Astrocyte of the cerebellum (primary cell): ENCODE results near the gene FADD.

ENCODE experiments used
- DNase-seq: peaks from one replicate; pipeline ENCODE4 v3.0.0-alpha.2; 2011; ENCODE audit warnings: low read depth
- H3K4me3 ChIP-seq: 2 replicates; pipeline ENCODE4 v1.5.1; 2011; ENCODE audit warnings: mild to moderate bottlenecking, low read depth, low read length, moderate library complexity
- in situ Hi-C: cut with HindIII; loops from 2 replicates; pipeline ENCODE4 v1.10.0; 2017; ENCODE audit warnings: low sequenced_read_pairs
- TF ChIP-seq, protein P1 (sequence below): IDR thresholded peaks from 2 replicates; pipeline ENCODE4 v1.5.1; 2012; ENCODE audit warnings: low read length, low read depth, moderate library complexity, mild to moderate bottlenecking; ENCODE audit errors: missing control alignments

Gene FADD

DNA sequence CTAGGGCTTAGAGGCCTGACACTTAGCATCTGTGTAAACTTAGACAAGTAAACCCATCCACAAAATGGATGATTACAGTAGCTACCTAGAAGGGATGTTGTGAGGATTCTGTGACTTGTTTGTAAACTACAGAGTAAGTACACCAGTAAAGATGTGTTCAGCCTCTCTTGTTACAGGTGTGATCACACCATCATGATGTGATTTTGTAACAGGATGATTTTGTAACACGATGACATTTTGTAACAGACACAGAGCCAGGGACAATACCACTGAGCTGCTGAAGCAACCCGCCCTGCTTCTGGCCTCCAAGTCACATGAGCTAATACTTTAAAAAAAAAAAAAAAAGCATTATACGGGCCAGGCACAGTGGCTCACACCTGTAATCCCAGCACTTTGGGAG is 17.0 kb downstream of the FADD start:
- in situ Hi-C loops, result no loop called here
- TF ChIP-seq, protein P1, sequence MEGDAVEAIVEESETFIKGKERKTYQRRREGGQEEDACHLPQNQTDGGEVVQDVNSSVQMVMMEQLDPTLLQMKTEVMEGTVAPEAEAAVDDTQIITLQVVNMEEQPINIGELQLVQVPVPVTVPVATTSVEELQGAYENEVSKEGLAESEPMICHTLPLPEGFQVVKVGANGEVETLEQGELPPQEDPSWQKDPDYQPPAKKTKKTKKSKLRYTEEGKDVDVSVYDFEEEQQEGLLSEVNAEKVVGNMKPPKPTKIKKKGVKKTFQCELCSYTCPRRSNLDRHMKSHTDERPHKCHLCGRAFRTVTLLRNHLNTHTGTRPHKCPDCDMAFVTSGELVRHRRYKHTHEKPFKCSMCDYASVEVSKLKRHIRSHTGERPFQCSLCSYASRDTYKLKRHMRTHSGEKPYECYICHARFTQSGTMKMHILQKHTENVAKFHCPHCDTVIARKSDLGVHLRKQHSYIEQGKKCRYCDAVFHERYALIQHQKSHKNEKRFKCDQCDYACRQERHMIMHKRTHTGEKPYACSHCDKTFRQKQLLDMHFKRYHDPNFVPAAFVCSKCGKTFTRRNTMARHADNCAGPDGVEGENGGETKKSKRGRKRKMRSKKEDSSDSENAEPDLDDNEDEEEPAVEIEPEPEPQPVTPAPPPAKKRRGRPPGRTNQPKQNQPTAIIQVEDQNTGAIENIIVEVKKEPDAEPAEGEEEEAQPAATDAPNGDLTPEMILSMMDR, result no peak
- no peak for DNase-seq
- H3K4me3 ChIP-seq, result no peak overlapping the region

DNA sequence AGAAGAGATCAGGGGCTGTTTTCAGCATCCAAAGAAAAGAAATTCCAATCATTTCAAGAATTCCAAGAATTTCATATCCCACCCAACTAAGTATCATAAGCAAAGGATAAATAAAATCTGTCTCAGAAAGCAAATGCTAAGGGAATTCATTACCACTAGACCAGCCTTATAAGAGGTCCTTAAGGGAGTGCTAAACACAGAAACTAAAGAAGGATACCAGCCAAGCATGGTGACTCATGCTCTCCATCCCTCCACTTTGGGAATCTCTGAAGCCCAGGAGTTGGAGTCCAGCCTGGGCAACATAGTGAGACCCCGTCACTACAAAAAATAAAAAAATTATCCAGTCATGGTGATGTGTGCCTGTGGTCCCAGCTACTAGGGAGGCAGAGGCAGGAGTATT is 17.8 kb downstream of the FADD start:
- no peak for DNase-seq
- in situ Hi-C loops, result no loop called here
- H3K4me3 ChIP-seq, result no peak overlapping the region
- TF ChIP-seq, protein P1, result no peak

DNA sequence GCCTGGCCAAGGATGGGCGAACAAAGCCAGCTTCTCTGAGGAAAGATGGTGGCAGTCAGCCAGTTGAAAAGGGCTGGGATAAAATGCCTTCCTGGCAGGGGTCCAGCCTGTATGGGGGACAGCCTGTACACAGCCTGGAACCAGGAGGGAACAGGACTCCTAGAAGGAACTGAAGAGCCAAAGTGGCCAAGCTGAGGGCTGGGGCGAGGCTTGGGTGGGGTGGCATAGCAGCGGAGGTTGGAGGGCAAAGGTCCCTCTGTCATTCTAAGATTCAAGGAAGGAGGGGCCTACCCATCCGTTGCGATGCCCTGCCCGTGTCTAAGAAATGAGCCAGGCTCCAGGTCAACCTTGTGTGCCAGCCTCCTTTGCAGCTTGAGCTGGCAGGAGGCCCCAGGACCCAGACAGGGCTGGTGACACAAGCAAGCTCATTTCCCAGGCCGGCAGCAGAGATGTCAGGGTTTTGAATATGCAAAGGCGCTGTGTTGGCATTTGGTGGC is 22.6 kb downstream of the FADD start:
- no peak for DNase-seq
- in situ Hi-C loops, result no loop called here
- no peak overlapping the region for H3K4me3 ChIP-seq
- TF ChIP-seq, protein P1, result no peak

DNA sequence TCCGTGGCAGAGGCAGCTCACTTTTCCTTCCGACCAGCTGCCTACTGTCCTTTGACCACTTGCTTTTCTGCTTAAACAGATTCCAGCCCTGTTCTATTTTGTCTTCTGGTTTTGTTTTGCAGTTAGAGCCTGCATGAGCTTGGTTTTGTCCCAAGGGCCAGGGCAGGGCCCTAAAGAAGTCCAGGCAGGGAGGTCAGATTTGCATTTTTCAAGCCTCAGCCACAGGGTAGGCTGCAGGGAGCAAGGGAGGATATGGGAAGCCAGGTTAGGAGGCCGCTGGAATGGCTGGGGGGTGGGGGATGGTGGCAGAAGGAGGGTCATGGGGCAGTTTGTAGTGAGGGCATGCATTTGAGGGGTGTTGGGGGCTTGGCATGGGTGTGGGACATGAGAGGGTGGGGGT is 23.1 kb downstream of the FADD start:
- TF ChIP-seq, protein P1, result no peak
- H3K4me3 ChIP-seq, result no peak overlapping the region
- DNase-seq, result no peak
- in situ Hi-C loops, result no loop called here

DNA sequence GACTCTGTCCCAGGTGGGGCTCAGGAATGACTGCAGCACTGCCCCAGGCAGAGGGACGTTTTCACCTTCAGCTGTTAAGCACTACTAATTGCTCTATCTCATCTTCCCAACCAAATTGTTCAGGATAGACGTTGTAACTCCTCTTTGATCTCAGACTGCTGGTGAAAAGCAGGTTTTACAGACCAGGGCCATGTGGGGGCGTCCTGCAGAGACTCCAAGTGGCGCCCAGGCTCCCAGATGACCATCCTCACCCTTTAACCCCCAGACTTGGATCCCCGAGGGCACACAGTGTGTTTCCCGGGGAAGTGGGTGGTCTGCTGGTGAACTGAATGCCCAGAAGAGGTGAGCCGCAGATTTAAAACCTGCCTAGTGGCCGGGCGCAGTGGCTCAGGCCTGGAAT is 23.9 kb downstream of the FADD start:
- TF ChIP-seq, protein P1, result no peak
- in situ Hi-C loops, result no loop called here
- H3K4me3 ChIP-seq, result no peak overlapping the region
- no peak for DNase-seq

DNA sequence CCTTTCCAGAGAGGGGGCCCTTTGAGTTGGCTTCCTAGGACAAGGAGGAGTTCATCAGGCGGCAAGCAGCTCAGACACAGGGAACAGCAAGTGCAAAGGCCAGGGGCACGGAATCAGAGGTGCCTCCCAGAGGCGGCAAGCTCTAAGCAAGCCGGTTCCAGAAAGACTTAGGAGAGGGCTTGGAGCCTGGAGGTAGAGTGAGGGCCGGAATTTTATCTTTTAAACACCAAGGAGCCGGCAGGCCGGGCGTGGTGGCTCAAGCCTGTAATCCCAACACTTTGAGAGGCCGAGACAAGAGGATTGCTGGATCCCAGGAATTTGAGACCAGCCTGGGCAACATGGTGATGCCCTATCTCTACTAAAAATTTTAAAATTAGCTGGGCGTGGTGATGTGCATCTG is 26.6 kb downstream of the FADD start:
- DNase-seq, result no peak
- in situ Hi-C loops, result no loop called here
- TF ChIP-seq, protein P1, result no peak
- no peak overlapping the region for H3K4me3 ChIP-seq

DNA sequence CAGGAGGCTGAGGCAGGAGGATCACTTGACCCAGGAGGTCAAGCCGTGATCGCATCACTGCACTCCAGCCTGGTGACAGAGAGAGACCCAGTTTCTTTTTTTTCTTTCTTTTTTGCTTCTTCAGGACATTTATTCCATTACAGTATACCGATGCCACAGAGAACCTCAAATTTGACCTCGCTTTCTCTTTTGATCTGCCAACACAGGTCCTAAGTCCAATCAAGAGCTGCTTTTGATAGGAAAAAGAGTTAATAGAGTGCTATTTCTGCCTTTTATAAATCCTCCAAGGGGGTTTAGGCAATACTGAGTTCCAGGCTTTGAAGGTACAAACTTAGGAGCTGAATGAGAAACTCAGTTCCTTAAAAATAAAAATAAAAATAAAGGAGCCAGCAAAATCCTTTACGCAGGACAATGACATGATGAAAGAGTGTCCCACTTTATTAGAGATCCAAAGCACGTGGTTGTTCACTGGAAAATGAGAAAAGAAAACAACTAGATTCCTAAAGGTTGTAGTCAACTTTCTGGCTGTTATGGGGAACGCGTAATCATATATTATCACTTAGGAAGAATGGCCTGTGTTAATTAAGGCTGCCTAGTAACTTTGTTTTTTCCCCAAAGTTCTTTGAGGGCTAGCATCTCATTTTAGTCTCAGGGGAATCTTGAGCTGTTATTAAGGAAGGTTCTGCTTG is 27.2 kb downstream of the FADD start:
- no peak for DNase-seq

More for the DNA sequence above, 27.2 kb downstream of the FADD start:
- in situ Hi-C loops, result no loop called here
- H3K4me3 ChIP-seq, result no peak overlapping the region
- TF ChIP-seq, protein P1, result no peak
